Ovary (tissue), 9 donors: Measurements from ENCODE around the gene RPN1. TPM values are rescaled to one million over a fixed set of nuclear protein-coding genes. Genes with fewer than 3 reads are reported as not detected.
"Not testable (repeated sequence)": the region's sequence is repeated elsewhere in the genome, so short reads cannot be mapped to it uniquely, and the experiment has no call there.

ENCODE experiments used
- DNase-seq, 5 donors: peaks; one replicate each; pipeline ENCODE4 v3.0.0-alpha.2; 2019 to 2020
- H3K27ac ChIP-seq, 2 donors: fragments of 200-600 bp; one replicate each; pipeline versions ENCODE4 v1.5.1 to v1.8.0; 2019 to 2022
- H3K27me3 ChIP-seq: fragments of 200-600 bp; one replicate; pipeline ENCODE4 v1.8.0; 2022
- H3K36me3 ChIP-seq: fragments of 200-600 bp; sonication (generic); one replicate; pipeline ENCODE4 v1.5.1; 2019
- H3K4me1 ChIP-seq: one replicate; pipeline ENCODE4 v1.8.1; 2013; ENCODE audit warnings: mild to moderate bottlenecking, moderate library complexity; ENCODE audit not compliant: insufficient read depth
- H3K4me3 ChIP-seq: fragments of 200-600 bp; sonication (generic); one replicate; pipeline ENCODE4 v1.5.1; 2017
- H3K9me3 ChIP-seq, 2 donors: fragments of 200-600 bp in 1 of 2; sonication (generic) in 1 of 2; one replicate each; pipeline versions ENCODE4 v1.5.1 to v1.8.1; 2013 to 2019; ENCODE audit warnings: mild to moderate bottlenecking in 1 of 2, moderate library complexity in 1 of 2
- EP300 ChIP-seq: sonication (generic); formaldehyde crosslinking; IDR thresholded peaks from one replicate; pipeline ENCODE4 v1.6.1; 2017; ENCODE audit warnings: antibody characterized with exemption
- POLR2A ChIP-seq: fragments of 450-650 bp; IDR thresholded peaks from one replicate; pipeline ENCODE4 v1.6.1; 2017; ENCODE audit warnings: antibody characterized with exemption, mild to moderate bottlenecking, moderate library complexity
- WGBS, 3 donors: extraction: QIAGEN DNeasy Blood & Tissue Kit in 1 of 3; methylation state at CpG; one replicate each; pipeline versions ENCODE4 v1.1.5 to v1.1.7; 2013 to 2017; 5-methylcytosine and 5-hydroxymethylcytosine counted together
- intact Hi-C, 4 donors: fragments of 100-400 bp; cut with DNase I; formaldehyde crosslinking; loops; one replicate each; pipeline versions ENCODE4 v1.11.0 to v1.15.1; 2022 to 2023
- polyA plus RNA-seq, 2 donors: library from polyadenylated mRNA; stranded (reverse); fragments of 200-250 nt in 1 of 2; fragments of 350-450 nt in 1 of 2; fragmentation: Illumina TruSeq in 1 of 2; extraction: RNeasy Lipid Tissue Mini Kit (QIAGEN cat#74804) in 1 of 2; gene quantifications; one replicate each; pipeline ENCODE4 v1.2.3, GENCODE V29; 2013 to 2014
- total RNA-seq, 7 donors: library from RNA; depleted of rRNA in 2 of 7; stranded (reverse); fragments of >200 nt in 2 of 7; fragmentation: NEBNext Ultra II Directional in 3 of 7; extraction: Animal tissue kit (Norgen Biotek cat#: 25700) in 3 of 7; gene quantifications; one replicate each; pipeline versions ENCODE4 v1.1.0 to v1.2.4, GENCODE V29; 2016 to 2023
- TF ChIP-seq, protein P1 (sequence below), 3 donors: fragments of 450-650 bp in 2 of 3; fragments of 200-600 bp in 1 of 3; IDR thresholded peaks; one replicate each; pipeline versions ENCODE4 v1.5.1 to v1.8.0; 2016 to 2022; ENCODE audit warnings: antibody characterized with exemption in 3 of 3, mild to moderate bottlenecking in 1 of 3
- donor health status: DM: no; HTN: no; CAD: no; lungs with moderate emphysema.
- donor health status: DM: no; HTN: no; CAD: no.
- donor health status: Bipolar disorder and iron deficiency.
- donor health status: DM: yes; HTN: yes; CAD: no.
- donor health status: DM: no; HTN: no; CAD: no.
- donor health status: DM: yes; HTN: yes; CAD: no.

The RPN1 gene
- total and polyA plus RNA-seq, 9 donors, result 119 to 237 (median 134) TPM

GRCh38 chr3:128683957-128684356 lies 33.3 kb upstream of the RPN1 start:
- intact Hi-C loops, result loop anchor here in 3 of 4 donors (5.0 to 10.0 kb wide), 4 partner anchors 43 to 191 kb away; partner anchors contain the start of genes ACAD9 (in 1 of the 3) and RAB7A (in 1 of the 3)
- TF ChIP-seq POLR2A (no peak), EP300 (no peak)
- TF ChIP-seq, protein P1, sequence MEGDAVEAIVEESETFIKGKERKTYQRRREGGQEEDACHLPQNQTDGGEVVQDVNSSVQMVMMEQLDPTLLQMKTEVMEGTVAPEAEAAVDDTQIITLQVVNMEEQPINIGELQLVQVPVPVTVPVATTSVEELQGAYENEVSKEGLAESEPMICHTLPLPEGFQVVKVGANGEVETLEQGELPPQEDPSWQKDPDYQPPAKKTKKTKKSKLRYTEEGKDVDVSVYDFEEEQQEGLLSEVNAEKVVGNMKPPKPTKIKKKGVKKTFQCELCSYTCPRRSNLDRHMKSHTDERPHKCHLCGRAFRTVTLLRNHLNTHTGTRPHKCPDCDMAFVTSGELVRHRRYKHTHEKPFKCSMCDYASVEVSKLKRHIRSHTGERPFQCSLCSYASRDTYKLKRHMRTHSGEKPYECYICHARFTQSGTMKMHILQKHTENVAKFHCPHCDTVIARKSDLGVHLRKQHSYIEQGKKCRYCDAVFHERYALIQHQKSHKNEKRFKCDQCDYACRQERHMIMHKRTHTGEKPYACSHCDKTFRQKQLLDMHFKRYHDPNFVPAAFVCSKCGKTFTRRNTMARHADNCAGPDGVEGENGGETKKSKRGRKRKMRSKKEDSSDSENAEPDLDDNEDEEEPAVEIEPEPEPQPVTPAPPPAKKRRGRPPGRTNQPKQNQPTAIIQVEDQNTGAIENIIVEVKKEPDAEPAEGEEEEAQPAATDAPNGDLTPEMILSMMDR (IDR thresholded peaks at IDR 0.05), result no peak
- no peaks in the 10 kb centered on the region for H3K27me3 ChIP-seq

GRCh38 chr3:128681369-128681829 lies 30.8 kb upstream of the RPN1 start:
- DNase-seq, result no peak
- H3K4me1 ChIP-seq, result peaks cover 3% of the 10 kb centered on the region
- peak overlapping the region; percentile 87 to 93 for H3K27ac ChIP-seq
- intact Hi-C loops, result loop anchor here (2.0 to 10.0 kb wide), 5 partner anchors 46 to 193 kb away; partner anchors contain the start of genes ACAD9 (in 1 of the 4) and RAB7A (in 1 of the 4)
- H3K36me3 ChIP-seq, result no peaks in the 10 kb centered on the region
- H3K27me3 ChIP-seq, result no peaks in the 10 kb centered on the region
- no peaks in the 10 kb centered on the region for H3K9me3 ChIP-seq
- peak overlapping the region; percentile 76 for H3K4me3 ChIP-seq
- WGBS, 3 donors, result 30 to 39% (median 33%) methylated on average over 9 of the region's 9 CpGs
- TF ChIP-seq POLR2A (no peak), EP300 (no peak)
- TF ChIP-seq, protein P1 (IDR thresholded peaks at IDR 0.05), result no peak

More at GRCh38 chr3:128683957-128684356, 33.3 kb upstream of the RPN1 start:
- Histone ChIP-seq H3K36me3 (no peaks in the 10 kb centered on the region), H3K4me1 (peaks cover 3% of the 10 kb centered on the region), H3K27ac (no peak overlapping the region), H3K4me3 (no peak overlapping the region), H3K9me3 (no peaks in the 10 kb centered on the region)
- no peak for DNase-seq
- WGBS, 3 donors, result 65 to 73% (median 73%) methylated on average over 3 of the region's 3 CpGs

DNA sequence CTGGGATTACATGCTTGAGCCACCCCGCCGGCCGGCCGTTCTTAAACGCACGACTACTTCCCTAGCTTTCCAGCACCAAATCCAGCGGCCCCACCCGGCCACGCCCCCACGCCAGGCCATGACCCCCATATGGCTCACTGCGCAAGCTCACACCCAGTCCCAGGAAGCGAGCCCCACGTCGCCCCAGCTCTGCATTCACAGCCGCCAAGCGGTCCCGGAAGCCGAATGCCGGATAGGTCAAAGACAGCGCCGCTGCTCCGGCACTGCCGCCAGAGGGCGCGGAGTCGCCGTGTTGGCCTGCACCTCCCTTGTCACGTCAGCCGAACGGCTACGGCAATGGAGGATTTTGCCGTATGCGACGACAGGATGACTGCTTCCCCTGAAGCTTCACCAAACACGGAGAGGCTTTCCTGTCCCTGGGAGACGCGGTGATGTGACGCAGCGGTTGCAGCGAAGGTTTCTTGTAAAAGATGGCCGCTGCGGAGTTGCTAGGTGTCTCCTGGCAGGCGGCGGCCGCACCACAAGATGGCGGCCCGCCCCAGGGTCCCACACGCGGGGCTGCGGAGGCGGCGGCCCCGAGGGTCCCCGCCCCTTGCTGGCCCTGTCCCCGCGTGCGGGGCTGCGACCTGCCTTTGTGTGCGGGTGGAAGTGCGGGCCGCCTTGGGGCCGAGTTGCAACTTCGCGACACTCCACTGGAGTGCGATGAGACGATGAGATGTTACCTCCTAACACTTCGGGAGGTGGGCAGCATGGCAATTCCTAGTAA lies 30.2 kb upstream of the RPN1 start:
- H3K27ac ChIP-seq, result peak overlapping the region; percentile 87 to 93
- peak overlapping the region; percentile 76 for H3K4me3 ChIP-seq
- 0 to 1% (median 1%) methylated on average over 61 to 67 of the region's 67 CpGs for WGBS, 3 donors
- no peaks in the 10 kb centered on the region for H3K36me3 ChIP-seq
- peak; percentile 99 to 100 (median 99) for DNase-seq
- H3K9me3 ChIP-seq, result no peaks in the 10 kb centered on the region
- H3K27me3 ChIP-seq, result no peaks in the 10 kb centered on the region
- intact Hi-C loops, result loop anchor here (2.0 to 10.0 kb wide), 5 partner anchors 47 to 194 kb away; partner anchors contain the start of genes ACAD9 (in 1 of the 4) and RAB7A (in 1 of the 4)
- TF ChIP-seq POLR2A, result peak; percentile 92
- peak; percentile 7 for TF ChIP-seq EP300
- TF ChIP-seq, protein P1 (IDR thresholded peaks at IDR 0.05), result peak; percentile 93 to 100 (median 100)
- peaks cover 3% of the 10 kb centered on the region for H3K4me1 ChIP-seq

DNA sequence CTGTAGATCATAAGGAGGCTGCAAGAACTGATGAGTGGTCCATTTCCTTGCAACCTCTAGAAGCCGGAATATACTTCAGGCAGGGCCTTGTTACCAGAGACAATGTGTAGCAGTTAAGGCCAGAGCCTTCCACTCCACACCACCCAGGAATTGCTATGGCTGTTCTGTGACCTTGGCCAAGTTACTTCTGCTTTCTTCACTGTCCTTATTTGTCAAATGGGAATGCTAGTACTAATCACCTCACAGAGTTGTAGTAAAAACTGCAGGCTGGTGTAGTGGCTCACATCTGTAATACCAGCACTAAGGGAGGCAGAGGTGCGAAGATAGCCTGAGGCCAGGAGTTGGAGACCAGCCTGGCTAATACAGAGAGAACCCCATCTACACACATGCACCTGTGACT lies 28.7 kb upstream of the RPN1 start:
- no peaks in the 10 kb centered on the region for H3K9me3 ChIP-seq
- peaks cover 3% of the 10 kb centered on the region for H3K4me1 ChIP-seq
- intact Hi-C loops, result loop anchor here in 1 of 4 donors (10.0 kb wide), 1 partner anchor 115 kb away; no protein-coding TSS in a partner anchor
- WGBS, 3 donors, result 93 to 95% (median 93%) methylated on average over 2 of the region's 2 CpGs
- TF ChIP-seq, protein P1 (IDR thresholded peaks at IDR 0.05), result no peak
- TF ChIP-seq EP300 (no peak), POLR2A (no peak)
- H3K27me3 ChIP-seq, result no peaks in the 10 kb centered on the region
- DNase-seq, result no peak
- no peak overlapping the region for H3K27ac ChIP-seq
- no peaks in the 10 kb centered on the region for H3K36me3 ChIP-seq
- H3K4me3 ChIP-seq, result no peak overlapping the region

- not testable (repeated sequence) for H3K27me3 ChIP-seq, H3K4me3 ChIP-seq, H3K9me3 ChIP-seq, H3K4me1 ChIP-seq, H3K27ac ChIP-seq, H3K36me3 ChIP-seq, DNase-seq
- intact Hi-C loops, result loop anchor here in 1 of 4 donors (10.0 kb wide), 1 partner anchor 119 kb away; no protein-coding TSS in a partner anchor
- 30 to 52% (median 37%) methylated on average over 4 of the region's 4 CpGs for WGBS, 3 donors
Observed at GRCh38 chr3:128675802-128676201, 25.2 kb upstream of the RPN1 start.
